Mesothelial cell of epicardium (in vitro differentiated cells): ENCODE results near the gene PDLIM7. TPM values are rescaled to one million over a fixed set of nuclear protein-coding genes. Genes with fewer than 3 reads are reported as not detected.

Experiments
- DNase-seq, 2 experiments: peaks; one replicate each; pipeline ENCODE4 v3.0.0; 2021; ENCODE audit warnings: low spot score in 2 of 2; ENCODE audit not compliant: unreplicated experiment in 2 of 2
- H3K27ac Mint-ChIP-seq: 2 replicates; pipeline ENCODE4 v1.8.0; 2021; ENCODE audit warnings: mixed read lengths
- H3K27me3 Mint-ChIP-seq: 2 replicates; pipeline ENCODE4 v1.8.0; 2021; ENCODE audit warnings: low read depth, mixed read lengths
- H3K36me3 Mint-ChIP-seq: 2 replicates; pipeline ENCODE4 v1.8.0; 2021; ENCODE audit warnings: mixed read lengths
- H3K4me1 Mint-ChIP-seq: 2 replicates; pipeline ENCODE4 v1.8.0; 2021; ENCODE audit warnings: mixed read lengths
- H3K4me3 Mint-ChIP-seq: 2 replicates; pipeline ENCODE4 v1.8.0; 2021; ENCODE audit warnings: mild to moderate bottlenecking, moderate library complexity, mixed read lengths
- H3K9me3 Mint-ChIP-seq: 2 replicates; pipeline ENCODE4 v1.8.0; 2021; ENCODE audit warnings: mixed read lengths
- total RNA-seq: library from RNA; stranded (reverse); gene quantifications from 3 replicates; pipeline ENCODE4 v1.2.1, GENCODE V29; 2021
- TF ChIP-seq, protein P1 (sequence below): fragments of 200-600 bp; sonication (generic); IDR thresholded peaks from one replicate; pipeline ENCODE4 v1.5.0; 2021; ENCODE audit warnings: antibody characterized with exemption; ENCODE audit not compliant: unreplicated experiment

PDLIM7 gene
- total RNA-seq, 1 donor from 2014 or later: 494 TPM

DNA sequence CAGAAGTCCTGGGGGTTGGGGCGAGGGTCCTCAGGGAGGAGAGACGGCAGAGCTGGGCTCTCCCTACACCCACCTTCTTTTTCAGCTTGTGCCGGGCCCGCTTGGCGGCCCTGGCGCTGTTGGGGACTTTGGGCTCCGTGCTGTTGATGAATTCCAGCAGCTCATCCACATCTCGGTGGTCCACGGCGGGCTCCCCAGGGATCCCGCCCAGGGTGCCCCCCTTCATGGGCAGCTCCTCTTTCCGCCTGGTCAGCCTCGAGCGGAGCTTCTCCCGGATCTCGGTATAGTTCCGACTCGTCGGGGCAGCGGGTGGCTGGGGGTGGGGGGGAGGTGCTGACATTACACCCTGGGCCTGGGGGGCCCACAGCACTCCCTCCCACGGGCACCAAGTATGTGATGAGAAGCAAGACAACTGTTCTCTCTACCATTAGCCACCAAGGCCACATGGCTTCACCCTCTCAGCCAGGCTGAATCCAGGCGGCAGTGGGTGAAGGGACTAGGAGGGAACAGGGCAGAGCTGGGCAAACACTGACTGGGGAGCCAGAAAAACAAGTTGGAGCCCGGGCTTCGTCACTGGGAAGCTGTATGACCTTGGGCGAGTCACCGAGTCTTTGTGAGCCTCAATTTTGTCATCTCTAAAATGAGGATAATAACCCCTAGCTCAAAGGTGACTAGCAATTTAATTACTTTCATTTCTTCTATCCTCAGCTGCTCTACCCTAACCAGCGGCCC is 34.0 kb upstream of the PDLIM7 start:
- Mint-ChIP-seq H3K27me3 (no peaks in the 10 kb centered on the region), H3K36me3 (peaks cover 16% of the 10 kb centered on the region), H3K4me3 (no peak overlapping the region), H3K4me1 (no peaks in the 10 kb centered on the region), H3K9me3 (no peaks in the 10 kb centered on the region), H3K27ac (no peak overlapping the region)
- TF ChIP-seq, protein P1, sequence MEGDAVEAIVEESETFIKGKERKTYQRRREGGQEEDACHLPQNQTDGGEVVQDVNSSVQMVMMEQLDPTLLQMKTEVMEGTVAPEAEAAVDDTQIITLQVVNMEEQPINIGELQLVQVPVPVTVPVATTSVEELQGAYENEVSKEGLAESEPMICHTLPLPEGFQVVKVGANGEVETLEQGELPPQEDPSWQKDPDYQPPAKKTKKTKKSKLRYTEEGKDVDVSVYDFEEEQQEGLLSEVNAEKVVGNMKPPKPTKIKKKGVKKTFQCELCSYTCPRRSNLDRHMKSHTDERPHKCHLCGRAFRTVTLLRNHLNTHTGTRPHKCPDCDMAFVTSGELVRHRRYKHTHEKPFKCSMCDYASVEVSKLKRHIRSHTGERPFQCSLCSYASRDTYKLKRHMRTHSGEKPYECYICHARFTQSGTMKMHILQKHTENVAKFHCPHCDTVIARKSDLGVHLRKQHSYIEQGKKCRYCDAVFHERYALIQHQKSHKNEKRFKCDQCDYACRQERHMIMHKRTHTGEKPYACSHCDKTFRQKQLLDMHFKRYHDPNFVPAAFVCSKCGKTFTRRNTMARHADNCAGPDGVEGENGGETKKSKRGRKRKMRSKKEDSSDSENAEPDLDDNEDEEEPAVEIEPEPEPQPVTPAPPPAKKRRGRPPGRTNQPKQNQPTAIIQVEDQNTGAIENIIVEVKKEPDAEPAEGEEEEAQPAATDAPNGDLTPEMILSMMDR: no peak
- no peak for DNase-seq

DNA sequence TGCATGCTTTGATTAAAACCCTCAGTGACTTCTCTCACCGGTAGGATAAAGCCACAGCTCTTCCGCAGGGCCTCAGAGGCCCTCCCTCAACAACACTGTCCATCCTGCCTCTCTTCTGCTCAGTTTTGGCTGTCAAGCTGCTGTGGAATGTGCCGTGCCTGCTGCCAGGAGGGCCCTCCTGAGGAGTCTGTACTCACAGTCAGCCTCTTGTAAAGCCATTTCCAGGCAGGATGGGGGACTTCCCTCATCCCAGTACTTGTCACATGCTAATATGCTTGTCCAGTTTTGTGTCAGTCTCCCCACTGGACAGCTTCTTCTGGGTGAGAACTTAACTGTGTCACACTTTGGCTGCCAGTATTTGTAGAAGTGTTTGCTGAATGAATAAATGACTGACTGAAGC is 33.2 kb upstream of the PDLIM7 start:
- no peak overlapping the region for H3K27ac Mint-ChIP-seq
- H3K4me3 Mint-ChIP-seq: no peak overlapping the region
- H3K9me3 Mint-ChIP-seq: no peaks in the 10 kb centered on the region
- peaks cover 17% of the 10 kb centered on the region for H3K36me3 Mint-ChIP-seq
- no peaks in the 10 kb centered on the region for H3K27me3 Mint-ChIP-seq
- no peaks in the 10 kb centered on the region for H3K4me1 Mint-ChIP-seq
- no peak for DNase-seq
- TF ChIP-seq, protein P1: no peak

DNA sequence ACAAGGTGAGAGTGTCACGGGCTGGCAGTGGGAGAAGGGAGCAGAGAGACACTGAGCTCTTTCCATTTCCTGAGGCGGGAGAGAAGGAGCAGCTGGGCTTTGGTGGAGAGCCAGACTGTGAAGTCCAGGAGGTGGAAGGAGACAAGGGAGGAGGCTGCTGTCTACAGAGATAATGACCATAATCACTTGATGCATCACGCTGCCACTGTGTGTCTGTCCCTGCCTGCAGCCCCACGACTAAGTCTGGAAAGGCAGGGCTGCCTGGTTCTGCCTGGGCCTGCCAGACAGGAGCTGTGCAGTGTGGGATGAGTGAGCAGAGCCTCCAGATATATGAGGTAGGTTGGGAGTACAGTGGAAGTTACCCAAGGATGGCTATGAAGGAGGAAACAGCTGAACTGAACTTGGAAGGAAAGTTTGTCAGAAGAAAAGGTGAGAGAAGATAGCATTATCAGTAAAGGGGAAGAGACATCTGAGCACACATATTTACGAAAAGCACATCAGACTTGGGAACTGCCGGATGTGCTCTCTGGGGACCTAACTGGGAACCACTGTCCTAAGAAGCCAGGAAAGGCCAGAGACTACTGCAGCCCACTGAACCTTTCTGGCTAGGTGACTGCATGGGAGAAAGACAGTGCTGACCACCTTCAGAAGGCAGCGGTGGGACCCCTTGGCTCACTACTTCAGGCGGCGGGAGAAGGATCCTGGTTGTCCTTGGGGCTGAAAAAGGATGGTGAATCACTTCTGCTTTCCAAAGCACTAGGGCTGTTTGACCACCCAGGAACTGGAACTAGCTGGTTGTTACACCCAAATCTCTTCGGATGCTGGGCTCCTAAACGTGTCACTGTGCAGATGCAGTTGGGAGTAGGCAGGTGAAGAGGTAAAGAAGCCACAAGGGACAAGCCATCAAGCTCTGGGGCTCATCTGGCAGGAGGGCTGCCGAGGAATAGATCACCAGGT is 32.1 kb upstream of the PDLIM7 start:
- H3K4me1 Mint-ChIP-seq: no peaks in the 10 kb centered on the region
- no peaks in the 10 kb centered on the region for H3K9me3 Mint-ChIP-seq
- no peaks in the 10 kb centered on the region for H3K27me3 Mint-ChIP-seq
- peaks cover 19% of the 10 kb centered on the region for H3K36me3 Mint-ChIP-seq
- TF ChIP-seq, protein P1: no peak
- H3K4me3 Mint-ChIP-seq: no peak overlapping the region
- no peak overlapping the region for H3K27ac Mint-ChIP-seq
- no peak for DNase-seq

DNA sequence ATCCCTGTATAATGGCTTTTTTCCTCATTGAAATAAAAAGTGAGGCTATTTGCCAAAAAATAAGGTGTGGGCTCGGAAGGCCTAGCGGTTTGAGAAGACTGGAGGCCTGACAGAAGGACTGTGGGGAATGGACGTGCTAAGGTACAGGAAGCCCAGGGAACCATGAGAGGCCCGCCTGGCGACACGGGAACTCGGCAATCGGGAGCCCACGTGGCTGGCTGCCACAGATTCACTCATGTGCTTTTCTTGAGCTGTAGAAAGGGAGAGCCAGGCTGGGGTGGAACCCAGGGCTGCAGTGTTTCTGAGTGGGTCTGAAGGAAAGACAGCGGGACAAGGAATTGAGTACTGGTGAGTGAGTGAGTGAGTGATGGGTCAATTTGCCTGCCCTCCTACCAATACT is 31.2 kb upstream of the PDLIM7 start:
- no peak for DNase-seq
- no peaks in the 10 kb centered on the region for H3K4me1 Mint-ChIP-seq

DNA sequence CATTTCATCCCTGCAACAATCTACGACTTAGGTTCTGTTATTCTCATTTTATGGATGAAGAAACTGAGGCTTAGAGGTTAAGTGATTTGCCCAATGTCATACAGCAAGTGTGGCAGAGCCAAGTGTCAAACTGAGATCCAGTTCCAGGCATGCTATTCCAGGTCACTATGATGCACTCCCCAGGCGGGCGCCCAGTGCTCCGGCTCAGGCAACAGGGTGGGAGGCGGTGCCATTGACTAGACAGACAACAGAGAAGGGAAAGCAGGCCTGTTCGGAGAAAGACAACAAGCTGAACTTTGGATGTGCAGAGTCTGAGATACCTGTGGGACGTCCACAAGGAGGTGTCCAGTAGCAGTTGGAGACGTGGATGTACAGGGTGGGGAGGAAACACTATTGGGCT is 30.2 kb upstream of the PDLIM7 start:
- H3K27me3 Mint-ChIP-seq: no peaks in the 10 kb centered on the region
- H3K4me3 Mint-ChIP-seq: no peak overlapping the region
- H3K27ac Mint-ChIP-seq: no peak overlapping the region
- DNase-seq: no peak
- H3K9me3 Mint-ChIP-seq: no peaks in the 10 kb centered on the region
- TF ChIP-seq, protein P1: no peak
- peaks cover 19% of the 10 kb centered on the region for H3K36me3 Mint-ChIP-seq
- no peaks in the 10 kb centered on the region for H3K4me1 Mint-ChIP-seq

More for the DNA sequence above, 31.2 kb upstream of the PDLIM7 start:
- Mint-ChIP-seq H3K9me3 (no peaks in the 10 kb centered on the region), H3K36me3 (peaks cover 19% of the 10 kb centered on the region), H3K4me3 (no peak overlapping the region), H3K27ac (no peak overlapping the region), H3K27me3 (no peaks in the 10 kb centered on the region)
- TF ChIP-seq, protein P1: no peak
